IPS-18c (cell line): ENCODE results near the gene HEATR1.
"Not testable (repeated sequence)": the region's sequence is repeated elsewhere in the genome, so short reads cannot be mapped to it uniquely, and the experiment has no call there.

ENCODE experiments used
- H3K4me3 ChIP-seq: 2 replicates; pipeline ENCODE4 v1.7.0; 2013; ENCODE audit warnings: low read depth, mild to moderate bottlenecking, low read length, moderate library complexity; ENCODE audit not compliant: insufficient read depth
- H3K9me3 ChIP-seq: one replicate; pipeline ENCODE4 v1.6.1; 2013; ENCODE audit warnings: mild to moderate bottlenecking, low read length, moderate library complexity; ENCODE audit not compliant: control insufficient read depth, insufficient read depth

The HEATR1 gene

DNA sequence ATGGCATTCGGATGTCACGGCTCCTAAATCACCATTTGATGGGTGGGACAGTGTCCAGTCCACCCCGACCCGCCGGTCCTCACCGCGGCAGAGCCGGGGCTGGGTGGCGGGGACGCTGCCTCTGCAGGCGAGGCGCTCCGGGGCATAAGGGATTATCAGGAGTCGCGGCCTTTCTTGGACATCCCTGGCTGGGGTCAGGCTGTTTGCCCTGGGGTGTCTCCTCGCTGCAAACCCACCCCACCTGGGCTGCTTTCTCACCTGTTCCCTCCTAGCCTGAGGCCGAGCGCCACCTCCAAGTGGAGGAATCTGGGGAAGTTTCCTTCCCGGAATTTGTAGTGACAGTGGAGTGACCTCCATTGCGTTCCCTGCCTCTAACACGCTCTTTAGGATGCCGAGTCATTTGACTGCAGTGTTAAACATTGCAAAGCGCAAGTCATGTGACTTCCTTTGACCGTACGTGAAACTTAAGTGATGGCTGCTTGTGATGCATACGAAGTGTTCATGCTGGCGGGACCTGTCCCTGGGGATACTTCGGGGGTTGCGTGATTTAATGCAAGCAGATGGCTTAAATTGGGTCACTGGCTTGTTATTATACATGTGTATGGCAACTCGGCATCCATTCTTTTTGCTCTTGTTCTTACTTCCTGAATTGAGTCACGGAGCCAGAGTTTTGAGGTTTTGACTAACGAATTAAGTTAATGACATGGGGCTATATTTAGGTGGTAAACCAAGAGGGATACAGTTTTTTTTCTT is 80.0 kb downstream of the HEATR1 start:
- Histone ChIP-seq H3K4me3 (peak overlapping the region; percentile 77), H3K9me3 (no peaks in the 10 kb centered on the region)

DNA sequence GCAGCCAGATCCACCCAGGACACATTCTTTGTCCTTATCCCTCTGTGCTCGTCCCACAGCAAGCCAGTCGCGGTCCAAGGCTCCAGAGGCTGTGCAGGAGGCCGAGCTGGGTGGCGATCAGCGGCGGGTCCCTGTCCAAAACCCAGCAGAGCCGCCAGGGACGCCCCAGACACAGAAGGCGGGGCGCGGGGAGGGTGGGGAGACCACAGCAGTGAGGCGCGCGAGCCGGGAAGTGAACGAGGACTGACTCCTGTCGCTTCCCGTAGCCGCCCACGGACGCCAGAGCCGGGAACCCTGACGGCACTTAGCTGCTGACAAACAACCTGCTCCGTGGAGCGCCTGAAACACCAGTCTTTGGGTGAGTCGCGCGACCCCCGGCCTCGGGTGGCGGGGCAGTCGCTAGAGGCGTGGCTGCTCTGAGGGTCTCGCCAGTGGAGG is 80.6 kb downstream of the HEATR1 start, which contains the start of gene LGALS8:
Gene LGALS8 (plus strand): TSS at position 279 of the 438 bp plus-strand sequence. CDS start 2,089 bp downstream, outside the sequence.
- H3K9me3 ChIP-seq, result no peaks in the 10 kb centered on the region
- H3K4me3 ChIP-seq, result peak within 1 kb of the TSS; percentile 77

GRCh38 chr1:236522937-236523703 is 81.2 kb downstream of the HEATR1 start:
- Histone ChIP-seq H3K4me3 (peak overlapping the region; percentile 77; the same call in 1 of the 2 replicates), H3K9me3 (no peaks in the 10 kb centered on the region)

GRCh38 chr1:236520445-236521005 is 83.8 kb downstream of the HEATR1 start:
- no peaks in the 10 kb centered on the region for H3K9me3 ChIP-seq
- H3K4me3 ChIP-seq, result no peak overlapping the region

DNA sequence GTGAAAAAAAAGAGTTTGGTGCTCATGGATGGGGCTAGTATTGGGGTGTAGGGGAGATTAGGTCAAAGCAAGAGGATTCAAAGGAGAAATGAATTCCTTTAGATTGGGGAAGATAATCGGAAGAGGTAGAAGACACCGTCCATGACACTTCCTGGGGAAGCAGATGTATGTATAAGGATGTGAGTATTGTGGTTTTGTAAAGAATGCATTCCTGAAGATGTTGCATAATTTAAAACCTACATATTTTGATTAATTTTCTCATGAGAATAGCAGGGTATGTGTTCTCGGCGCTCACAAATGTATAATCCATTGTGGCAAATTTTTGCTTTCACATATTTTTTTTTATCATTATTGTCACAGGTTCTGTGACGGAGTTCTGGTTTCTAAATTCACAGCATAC is 86.0 kb downstream of the HEATR1 start:
- H3K4me3 ChIP-seq, result no peak overlapping the region

DNA sequence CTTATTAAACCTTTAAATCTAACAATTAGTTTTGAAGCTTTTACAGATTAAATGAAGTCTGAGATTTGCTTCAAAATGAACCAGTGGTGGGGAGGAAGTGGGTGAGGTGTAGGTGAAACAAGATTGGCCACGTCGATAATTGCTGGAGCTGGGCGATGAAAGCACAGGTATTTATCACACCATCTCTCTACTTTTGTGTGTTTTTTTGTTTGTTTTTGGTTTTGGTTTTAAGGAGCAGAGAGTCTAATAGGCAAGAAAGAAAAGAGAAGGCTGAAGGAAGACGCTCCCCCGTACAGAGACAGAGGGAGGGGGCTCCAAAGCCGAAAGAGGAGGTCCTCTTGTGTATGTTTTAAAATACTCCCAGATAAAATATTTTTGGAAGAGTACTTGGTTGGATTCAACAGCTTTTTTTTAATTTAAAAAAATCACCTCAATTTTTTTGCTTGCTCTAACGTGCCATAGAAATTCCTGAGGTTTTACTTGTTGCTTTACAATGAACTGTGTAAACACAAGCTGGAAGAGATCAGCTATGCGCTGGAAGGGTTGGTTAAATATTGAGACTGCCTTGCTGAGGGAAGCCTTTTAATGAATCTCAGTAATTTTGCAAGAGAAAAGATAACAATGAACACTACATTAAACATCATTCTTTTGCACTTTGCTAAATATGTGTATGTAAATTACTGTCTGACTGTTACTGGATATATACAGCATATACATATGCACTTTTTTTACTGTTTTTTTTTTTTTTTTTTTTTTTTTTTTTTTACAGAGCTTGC is 87.2 kb downstream of the HEATR1 start:
- H3K9me3 ChIP-seq, result no peaks in the 10 kb centered on the region
- H3K4me3 ChIP-seq, result no peak overlapping the region

More for the DNA sequence above, 86.0 kb downstream of the HEATR1 start:
- H3K9me3 ChIP-seq, result no peaks in the 10 kb centered on the region

- Histone ChIP-seq H3K9me3 (no peaks in the 10 kb centered on the region), H3K4me3 (no peak overlapping the region)
These were observed 88.8 kb downstream of the HEATR1 start for GRCh38 chr1:236515443-236515958.

GRCh38 chr1:236514703-236515442 is 89.4 kb downstream of the HEATR1 start:
- no peak overlapping the region for H3K4me3 ChIP-seq
- no peaks in the 10 kb centered on the region for H3K9me3 ChIP-seq

DNA sequence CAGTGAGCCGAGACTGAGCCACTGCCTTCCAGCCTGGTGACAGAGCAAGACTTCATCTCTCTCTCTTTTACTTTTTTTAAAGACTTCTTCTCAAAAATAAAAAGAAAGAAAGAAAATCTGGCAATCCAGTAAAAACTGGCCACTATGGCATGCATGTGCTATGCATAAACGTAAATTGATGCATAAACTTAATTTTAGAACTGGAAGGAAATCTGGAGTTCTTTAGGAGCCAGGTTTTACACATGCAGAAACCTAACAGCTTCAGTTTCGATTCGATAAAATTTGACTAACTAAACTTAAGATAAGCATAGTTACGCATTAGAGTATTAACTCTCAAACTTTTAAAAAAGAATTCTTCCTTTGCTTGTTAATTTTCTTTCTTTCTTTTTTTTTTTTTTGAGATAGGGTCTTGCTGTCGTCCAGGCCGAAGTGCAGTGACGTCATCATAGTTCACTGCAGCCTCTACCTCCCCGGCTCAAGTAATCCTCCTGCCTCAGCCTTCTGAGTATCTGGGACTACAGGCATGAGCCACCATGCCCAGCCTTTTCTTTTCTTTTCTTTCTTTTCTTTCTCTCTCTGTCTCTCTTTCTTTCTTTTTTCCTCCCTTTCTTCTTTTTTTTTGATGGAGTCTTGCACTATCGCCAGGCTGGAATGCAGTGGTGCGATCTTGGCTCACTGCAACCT is 92.4 kb downstream of the HEATR1 start:
- Histone ChIP-seq H3K9me3 (no peaks in the 10 kb centered on the region), H3K4me3 (no peak overlapping the region)

DNA sequence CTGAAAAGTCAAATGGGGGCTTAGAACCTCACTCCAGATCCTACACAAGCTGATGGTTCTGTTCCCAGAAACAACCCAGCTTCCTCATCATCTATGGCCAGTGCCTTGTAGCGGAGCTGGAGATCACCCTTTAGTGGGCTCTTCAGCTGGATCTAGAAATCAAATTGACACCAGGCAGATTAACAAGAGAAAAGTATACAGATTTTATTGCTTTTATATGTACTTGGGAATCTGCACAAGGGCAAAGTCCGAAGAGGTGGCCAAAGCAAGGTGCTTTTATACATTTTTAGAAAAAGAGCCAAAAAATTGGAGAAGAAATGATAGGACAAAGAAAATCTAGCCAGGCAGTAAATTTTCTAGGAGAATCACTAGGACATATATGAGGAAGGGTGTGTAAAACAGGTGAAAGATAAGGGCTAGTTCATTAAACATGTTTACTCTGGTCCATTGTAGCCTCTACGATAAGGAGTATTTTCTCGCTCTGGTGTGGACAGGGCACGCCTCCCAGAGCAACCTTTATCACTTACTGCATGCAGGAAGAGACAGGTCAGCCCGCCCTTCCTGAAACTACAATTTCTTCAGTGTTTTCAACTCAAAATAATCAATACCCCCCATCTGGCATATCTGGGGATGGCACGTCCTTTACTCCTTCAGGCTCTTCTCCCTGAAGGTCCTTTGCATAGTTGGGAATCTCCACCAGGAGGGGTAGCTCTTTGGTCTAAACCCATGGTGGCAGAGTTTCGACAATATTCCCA is 94.5 kb downstream of the HEATR1 start:
- H3K9me3 ChIP-seq, result no peaks in the 10 kb centered on the region
- no peak overlapping the region for H3K4me3 ChIP-seq

- H3K4me3 ChIP-seq, result no peak overlapping the region
- H3K9me3 ChIP-seq, result no peaks in the 10 kb centered on the region
These were observed 95.1 kb downstream of the HEATR1 start for GRCh38 chr1:236509203-236509602.

DNA sequence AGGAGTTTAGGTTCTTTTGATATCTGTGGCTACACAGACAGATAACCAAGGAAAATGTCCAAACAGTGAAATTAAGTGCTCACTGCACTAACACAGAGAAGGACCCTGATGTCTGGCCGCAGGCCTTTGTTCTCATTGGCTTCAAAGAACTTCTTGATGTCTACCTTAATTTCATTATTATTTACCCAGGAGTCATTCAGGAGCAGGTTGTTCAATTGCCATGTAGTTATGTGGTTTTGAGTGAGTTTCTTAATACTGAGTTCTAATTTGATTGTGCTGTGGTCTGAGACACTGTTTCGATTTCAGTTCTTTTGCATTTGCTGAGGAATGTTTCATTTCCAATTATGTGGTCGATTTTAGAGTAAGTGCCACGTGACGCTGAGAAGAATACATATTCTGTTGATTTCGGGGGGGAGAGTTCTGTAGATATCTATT is 95.7 kb downstream of the HEATR1 start:
- Histone ChIP-seq H3K9me3 (no peaks in the 10 kb centered on the region), H3K4me3 (no peak overlapping the region)

- H3K9me3 ChIP-seq, result no peaks in the 10 kb centered on the region
- no peak overlapping the region for H3K4me3 ChIP-seq
These were observed 97.2 kb downstream of the HEATR1 start for GRCh38 chr1:236507022-236507700.

GRCh38 chr1:236504338-236504737 is 100.0 kb downstream of the HEATR1 start:
- not testable (repeated sequence) for H3K4me3 ChIP-seq, H3K9me3 ChIP-seq
